GM12892 (cell line): ENCODE measurements around the gene TSHZ1.

Source experiments
- POLR2A ChIP-seq: IDR thresholded peaks from 2 replicates; pipeline ENCODE4 v1.6.1; 2011; ENCODE audit warnings: low read depth, low read length, control low read depth
- POLR2AphosphoS5 ChIP-seq: IDR thresholded peaks from 2 replicates; pipeline ENCODE4 v1.6.1; 2011; ENCODE audit warnings: low read depth, low read length, control low read depth
- TAF1 ChIP-seq: IDR thresholded peaks from 2 replicates; pipeline ENCODE4 v1.6.1; 2011; ENCODE audit warnings: low read depth, mild to moderate bottlenecking, control low read depth, low read length, borderline replicate concordance

DNA sequence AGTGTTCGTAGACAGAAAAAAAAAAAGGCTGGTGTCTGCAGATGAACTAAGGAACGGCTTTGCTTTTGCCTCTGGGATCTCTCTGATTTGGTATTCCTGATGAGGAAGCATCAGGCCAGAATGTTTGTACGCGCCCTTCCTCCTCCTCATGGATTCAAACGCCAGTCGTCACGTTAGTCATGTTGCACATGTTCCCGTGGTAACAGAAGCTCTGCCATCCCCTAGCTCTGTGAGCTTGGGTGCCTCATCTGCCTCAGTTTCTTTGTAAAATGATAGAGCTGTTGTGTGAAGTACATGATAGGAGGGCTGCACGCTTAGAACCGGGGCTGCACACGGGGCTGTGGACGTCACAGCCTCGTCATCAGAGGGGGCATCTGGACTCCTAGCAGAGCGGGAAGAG is 47.0 kb downstream of the TSHZ1 start:
- TF ChIP-seq POLR2A (no peak), TAF1 (no peak), POLR2AphosphoS5 (no peak)
